Fibroblast of pulmonary artery (primary cell): Measurements from ENCODE around the gene P2RX1.

Experiments
- DNase-seq: peaks from one replicate; pipeline ENCODE4 v3.0.0-alpha.2; 2010; ENCODE audit warnings: low read depth
- H3K4me3 ChIP-seq: replicated peaks from 2 replicates; pipeline ENCODE4 v1.5.1; 2011; ENCODE audit warnings: low read depth, mild to moderate bottlenecking, control low read depth, low read length, moderate library complexity
- TF ChIP-seq, protein P1 (sequence below): IDR thresholded peaks from 2 replicates; pipeline ENCODE4 v1.5.1; 2011; ENCODE audit warnings: mild to moderate bottlenecking, control low read depth, low read length, inconsistent platforms; ENCODE audit errors: missing control alignments

The P2RX1 gene

DNA sequence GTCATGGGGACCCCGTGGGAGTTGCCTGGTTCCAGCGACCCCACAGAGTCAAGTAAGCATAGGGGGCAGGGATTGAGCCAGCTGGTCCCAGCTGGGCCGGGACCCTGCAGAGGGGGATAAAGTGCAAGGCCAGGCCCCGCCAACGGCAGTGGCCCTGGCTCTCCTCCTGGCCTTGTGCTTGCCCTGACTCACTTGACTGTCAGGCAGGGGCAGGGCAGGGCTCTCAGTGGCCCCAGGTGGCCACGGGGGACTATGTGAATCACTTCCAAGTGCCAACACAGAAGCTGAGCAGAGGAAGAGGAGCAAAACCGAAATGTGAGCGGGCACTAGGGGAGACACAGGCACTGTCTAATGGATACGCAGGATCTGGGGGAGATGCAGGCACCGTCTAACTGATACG lies 48.7 kb downstream of the P2RX1 start:
- TF ChIP-seq, protein P1, sequence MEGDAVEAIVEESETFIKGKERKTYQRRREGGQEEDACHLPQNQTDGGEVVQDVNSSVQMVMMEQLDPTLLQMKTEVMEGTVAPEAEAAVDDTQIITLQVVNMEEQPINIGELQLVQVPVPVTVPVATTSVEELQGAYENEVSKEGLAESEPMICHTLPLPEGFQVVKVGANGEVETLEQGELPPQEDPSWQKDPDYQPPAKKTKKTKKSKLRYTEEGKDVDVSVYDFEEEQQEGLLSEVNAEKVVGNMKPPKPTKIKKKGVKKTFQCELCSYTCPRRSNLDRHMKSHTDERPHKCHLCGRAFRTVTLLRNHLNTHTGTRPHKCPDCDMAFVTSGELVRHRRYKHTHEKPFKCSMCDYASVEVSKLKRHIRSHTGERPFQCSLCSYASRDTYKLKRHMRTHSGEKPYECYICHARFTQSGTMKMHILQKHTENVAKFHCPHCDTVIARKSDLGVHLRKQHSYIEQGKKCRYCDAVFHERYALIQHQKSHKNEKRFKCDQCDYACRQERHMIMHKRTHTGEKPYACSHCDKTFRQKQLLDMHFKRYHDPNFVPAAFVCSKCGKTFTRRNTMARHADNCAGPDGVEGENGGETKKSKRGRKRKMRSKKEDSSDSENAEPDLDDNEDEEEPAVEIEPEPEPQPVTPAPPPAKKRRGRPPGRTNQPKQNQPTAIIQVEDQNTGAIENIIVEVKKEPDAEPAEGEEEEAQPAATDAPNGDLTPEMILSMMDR: no peak
- DNase-seq: no peak
- no peak overlapping the region for H3K4me3 ChIP-seq

DNA sequence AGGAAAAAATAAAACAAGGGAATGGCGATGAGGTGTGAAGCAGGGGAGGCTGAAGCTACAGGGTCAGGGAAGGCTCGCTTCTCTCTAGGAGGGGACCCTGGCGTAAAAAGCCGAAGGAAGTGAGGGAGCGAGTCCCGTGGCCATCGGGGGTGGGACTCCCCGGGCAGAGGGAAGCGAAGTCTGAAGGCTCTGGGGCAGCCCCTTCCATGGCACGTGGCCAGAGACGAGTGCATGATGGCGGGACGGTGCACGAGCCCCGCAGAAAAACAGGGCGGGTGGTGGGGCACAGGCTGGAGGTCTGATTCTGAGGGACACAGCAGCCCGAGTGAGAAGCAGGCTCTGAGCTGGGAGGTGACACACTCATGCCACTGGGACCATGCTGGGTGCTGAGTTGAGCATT lies 49.2 kb downstream of the P2RX1 start:
- DNase-seq: no peak
- TF ChIP-seq, protein P1: no peak
- no peak overlapping the region for H3K4me3 ChIP-seq

DNA sequence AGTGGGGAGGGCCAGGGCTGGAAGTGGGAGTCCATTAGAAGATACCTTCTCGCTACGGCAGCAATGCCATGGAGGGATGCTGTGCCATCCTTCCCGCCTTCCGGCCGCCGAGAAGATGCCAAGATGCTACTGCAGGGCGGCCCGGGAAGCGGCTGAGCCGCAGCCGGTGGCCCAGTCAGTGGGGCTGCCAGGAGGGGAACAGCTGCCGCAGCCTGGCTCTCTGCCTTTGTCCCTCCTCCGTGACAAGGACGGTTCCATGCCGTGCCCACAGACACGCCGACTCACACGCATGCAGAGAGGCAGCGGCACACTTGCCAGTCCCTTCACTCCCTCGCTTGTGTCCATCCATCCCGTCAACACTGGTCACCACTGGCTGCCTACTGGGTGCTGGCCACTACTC lies 50.0 kb downstream of the P2RX1 start:
- no peak overlapping the region for H3K4me3 ChIP-seq
- TF ChIP-seq, protein P1: no peak
- DNase-seq: no peak

DNA sequence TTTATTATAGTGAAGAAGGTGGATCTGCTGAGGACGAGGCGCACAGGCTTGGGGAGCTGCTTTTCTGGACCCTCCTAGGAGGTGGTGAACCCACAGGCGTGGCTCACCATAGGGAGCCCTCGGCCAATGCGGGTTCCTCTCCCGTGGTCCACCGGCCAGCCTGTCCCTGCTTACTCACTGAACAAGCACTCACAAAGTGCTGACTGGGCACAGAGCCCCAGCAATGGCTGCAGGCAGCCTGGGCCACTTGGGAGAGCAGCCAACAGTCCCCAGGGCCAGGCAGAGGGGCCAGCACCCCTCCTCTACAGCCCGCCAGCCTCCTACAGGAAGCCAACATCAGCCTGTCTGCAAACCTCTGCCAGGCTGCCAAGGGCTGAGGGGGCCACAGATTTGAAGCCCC lies 51.1 kb downstream of the P2RX1 start:
- no peak overlapping the region for H3K4me3 ChIP-seq
- TF ChIP-seq, protein P1: no peak
- DNase-seq: peak; percentile 34

DNA sequence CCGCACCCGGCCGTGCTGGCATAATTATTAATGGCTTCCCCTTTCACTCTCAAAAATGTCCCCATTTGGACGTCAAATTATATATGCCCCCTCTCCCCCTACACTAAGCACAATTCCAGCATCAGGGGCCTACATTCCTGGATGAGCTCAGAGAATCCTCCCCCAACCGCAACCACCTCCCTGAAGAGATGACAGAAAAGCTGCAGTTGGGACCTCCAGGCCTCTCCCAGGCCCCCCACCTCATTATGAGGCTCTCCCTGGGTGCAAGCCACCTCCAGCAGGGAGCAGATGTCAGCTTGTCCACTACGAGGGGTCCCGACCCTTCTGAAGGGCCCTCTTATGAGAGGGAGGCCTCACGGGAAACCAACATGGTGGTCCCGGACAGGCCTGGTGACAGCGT lies 51.7 kb downstream of the P2RX1 start:
- no peak overlapping the region for H3K4me3 ChIP-seq
- TF ChIP-seq, protein P1: no peak
- no peak for DNase-seq

DNA sequence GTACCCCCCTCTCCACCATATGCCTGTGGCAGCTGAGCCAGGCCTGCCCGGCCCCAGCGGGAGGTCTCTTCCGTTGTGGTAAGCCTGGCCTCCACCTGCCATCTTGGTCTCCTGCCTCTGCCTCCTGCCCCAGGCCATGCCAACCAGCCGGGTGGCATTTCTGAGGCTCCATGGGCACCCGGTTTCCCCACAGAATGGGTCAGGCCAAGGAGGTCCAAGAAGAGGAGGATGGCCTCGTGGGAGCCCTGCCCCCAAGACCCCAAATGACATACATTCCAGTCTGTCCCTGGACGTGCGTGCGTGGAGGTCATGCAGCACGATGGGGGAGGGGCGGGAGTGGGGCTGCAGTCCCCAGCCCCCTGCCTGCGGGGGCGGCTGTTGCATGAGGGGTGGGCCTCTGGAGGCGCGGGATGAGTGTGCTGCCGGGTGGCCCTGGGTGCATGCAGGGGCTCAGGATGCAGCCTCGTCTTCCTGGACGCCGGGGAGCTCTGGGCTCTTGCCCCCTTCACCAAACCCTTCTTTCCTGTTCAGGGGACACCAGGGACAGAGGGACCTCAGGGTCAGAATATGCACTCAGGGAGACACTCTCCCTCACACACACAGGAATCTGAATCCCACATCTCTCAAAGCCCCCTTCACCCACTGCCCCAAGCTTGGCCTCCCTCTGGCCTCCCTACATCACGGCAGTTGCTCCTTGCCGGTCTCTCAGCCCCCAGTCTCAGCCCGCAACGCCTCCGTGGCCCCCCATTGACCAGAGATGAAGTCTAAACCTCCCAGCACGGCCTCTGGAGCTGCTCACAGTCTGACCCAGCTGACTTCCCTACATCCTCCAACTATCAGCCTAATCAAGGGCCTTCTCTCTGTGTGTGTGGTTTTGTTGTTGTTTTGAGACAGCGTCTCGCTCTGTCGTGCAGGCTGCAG lies 54.2 kb downstream of the P2RX1 start:
- TF ChIP-seq, protein P1: no peak
- no peak for DNase-seq
- H3K4me3 ChIP-seq: no peak overlapping the region
